GM12892 (cell line): ENCODE data around the gene SLC35F1.

ENCODE experiments used
- POLR2A ChIP-seq: IDR thresholded peaks from 2 replicates; pipeline ENCODE4 v1.6.1; 2011; ENCODE audit warnings: low read depth, low read length, control low read depth
- POLR2AphosphoS5 ChIP-seq: IDR thresholded peaks from 2 replicates; pipeline ENCODE4 v1.6.1; 2011; ENCODE audit warnings: low read depth, low read length, control low read depth

GRCh38 chr6:118080547-118080946 lies 173.5 kb downstream of the SLC35F1 start:
- no peak for TF ChIP-seq POLR2A
- TF ChIP-seq POLR2AphosphoS5: no peak
